IPS-18a (cell line): ENCODE data around the gene ERVK3-1.
"Not testable (repeated sequence)": the region's sequence is repeated elsewhere in the genome, so short reads cannot be mapped to it uniquely, and the experiment has no call there.

ENCODE experiments used
- H3K27ac ChIP-seq: one replicate; pipeline ENCODE4 v1.5.1; 2013; ENCODE audit warnings: low read length
- H3K27me3 ChIP-seq: one replicate; pipeline ENCODE4 v1.6.1; 2013; ENCODE audit warnings: mild to moderate bottlenecking, low read length; ENCODE audit not compliant: control insufficient read depth, insufficient read depth
- H3K36me3 ChIP-seq: one replicate; pipeline ENCODE4 v1.6.1; 2013; ENCODE audit warnings: low read depth, low read length; ENCODE audit not compliant: control insufficient read depth
- H3K4me1 ChIP-seq: one replicate; pipeline ENCODE4 v1.6.1; 2013; ENCODE audit warnings: low read depth, low read length; ENCODE audit not compliant: control insufficient read depth
- H3K4me3 ChIP-seq: one replicate; pipeline ENCODE4 v1.5.1; 2013; ENCODE audit warnings: low read length
- H3K9ac ChIP-seq: one replicate; pipeline ENCODE4 v1.6.1; 2013; ENCODE audit warnings: mild to moderate bottlenecking, low read length, moderate library complexity
- H3K9me3 ChIP-seq: one replicate; pipeline ENCODE4 v1.6.1; 2013; ENCODE audit warnings: low read depth, low read length; ENCODE audit not compliant: control insufficient read depth

Gene ERVK3-1

GRCh38 chr19:58330458-58330857, 25.3 kb downstream of the ERVK3-1 start:
- H3K36me3 ChIP-seq, result peaks cover 4% of the 10 kb centered on the region
- no peak overlapping the region for H3K9ac ChIP-seq
- no peaks in the 10 kb centered on the region for H3K27me3 ChIP-seq
- no peak overlapping the region for H3K27ac ChIP-seq
- H3K4me1 ChIP-seq, result no peaks in the 10 kb centered on the region
- H3K4me3 ChIP-seq, result no peak overlapping the region
- H3K9me3 ChIP-seq, result no peaks in the 10 kb centered on the region

DNA sequence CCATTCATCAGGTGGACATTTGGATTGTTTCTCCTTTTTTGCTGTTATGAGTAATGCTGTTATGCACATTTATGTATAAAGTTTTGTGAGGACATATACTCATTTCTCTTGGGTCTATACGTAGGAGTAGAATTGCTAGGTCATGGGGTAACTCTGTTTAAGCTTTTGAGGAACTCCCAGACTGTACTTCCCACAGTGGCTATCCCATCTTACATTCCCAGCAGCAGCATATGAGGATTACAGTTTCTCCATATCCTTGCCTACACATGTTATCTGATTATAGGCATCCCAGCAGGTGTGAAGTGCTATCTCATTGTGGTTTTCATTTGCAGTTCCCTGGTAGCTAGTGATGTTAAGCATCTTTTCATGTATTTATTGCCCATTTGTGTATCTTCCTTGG, 27.5 kb downstream of the ERVK3-1 start:
- no peak overlapping the region for H3K27ac ChIP-seq
- H3K4me3 ChIP-seq, result no peak overlapping the region
- no peaks in the 10 kb centered on the region for H3K9me3 ChIP-seq
- H3K36me3 ChIP-seq, result peaks cover 4% of the 10 kb centered on the region
- H3K27me3 ChIP-seq, result no peaks in the 10 kb centered on the region
- no peak overlapping the region for H3K9ac ChIP-seq
- no peaks in the 10 kb centered on the region for H3K4me1 ChIP-seq

DNA sequence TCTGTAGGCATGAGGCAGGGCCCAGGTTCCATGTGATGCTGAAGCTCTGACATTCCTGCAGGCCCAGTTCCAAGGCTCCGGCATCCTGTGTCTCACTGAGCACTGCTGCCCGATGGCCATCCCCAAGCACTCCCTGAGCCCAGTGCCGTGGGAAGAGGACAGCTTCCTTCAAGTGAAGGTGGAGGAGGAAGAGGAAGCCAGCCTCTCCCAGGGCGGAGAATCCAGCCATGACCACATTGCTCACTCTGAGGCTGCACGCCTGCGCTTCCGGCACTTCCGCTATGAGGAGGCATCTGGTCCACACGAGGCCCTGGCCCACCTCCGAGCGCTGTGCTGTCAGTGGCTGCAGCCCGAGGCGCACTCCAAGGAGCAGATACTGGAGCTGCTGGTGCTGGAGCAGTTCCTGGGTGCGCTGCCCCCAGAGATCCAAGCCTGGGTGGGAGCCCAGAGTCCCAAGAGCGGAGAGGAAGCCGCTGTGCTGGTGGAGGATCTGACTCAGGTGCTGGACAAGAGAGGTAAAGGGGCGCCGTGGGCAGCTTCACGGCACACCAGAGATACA, 29.6 kb downstream of the ERVK3-1 start:
- Histone ChIP-seq H3K9ac (no peak overlapping the region), H3K27me3 (no peaks in the 10 kb centered on the region), H3K4me1 (no peaks in the 10 kb centered on the region), H3K27ac (no peak overlapping the region), H3K36me3 (peaks cover 4% of the 10 kb centered on the region), H3K9me3 (no peaks in the 10 kb centered on the region), H3K4me3 (no peak overlapping the region)

DNA sequence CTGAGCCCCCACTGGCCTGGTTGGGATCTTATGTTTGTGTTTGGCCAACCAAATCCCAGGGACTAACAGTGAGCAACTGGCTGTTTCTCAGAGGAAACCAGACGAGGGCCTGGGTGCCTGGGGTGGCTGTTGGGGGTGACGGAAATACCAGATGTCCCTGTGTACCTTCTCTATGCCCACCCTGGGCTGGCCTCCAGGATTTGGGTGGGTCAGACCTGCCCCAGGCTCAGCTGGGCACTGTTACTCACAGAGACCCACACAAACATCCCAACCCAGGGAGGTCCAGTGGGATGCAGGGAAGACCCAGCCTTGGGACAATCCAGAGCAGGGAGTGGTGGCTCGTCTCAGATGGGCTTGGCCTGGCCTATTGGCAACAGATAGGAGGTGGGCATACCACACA, 30.5 kb downstream of the ERVK3-1 start:
- H3K36me3 ChIP-seq, result peaks cover 7% of the 10 kb centered on the region
- H3K9ac ChIP-seq, result no peak overlapping the region
- H3K27ac ChIP-seq, result no peak overlapping the region
- no peaks in the 10 kb centered on the region for H3K4me1 ChIP-seq
- no peak overlapping the region for H3K4me3 ChIP-seq
- no peaks in the 10 kb centered on the region for H3K27me3 ChIP-seq
- H3K9me3 ChIP-seq, result no peaks in the 10 kb centered on the region

DNA sequence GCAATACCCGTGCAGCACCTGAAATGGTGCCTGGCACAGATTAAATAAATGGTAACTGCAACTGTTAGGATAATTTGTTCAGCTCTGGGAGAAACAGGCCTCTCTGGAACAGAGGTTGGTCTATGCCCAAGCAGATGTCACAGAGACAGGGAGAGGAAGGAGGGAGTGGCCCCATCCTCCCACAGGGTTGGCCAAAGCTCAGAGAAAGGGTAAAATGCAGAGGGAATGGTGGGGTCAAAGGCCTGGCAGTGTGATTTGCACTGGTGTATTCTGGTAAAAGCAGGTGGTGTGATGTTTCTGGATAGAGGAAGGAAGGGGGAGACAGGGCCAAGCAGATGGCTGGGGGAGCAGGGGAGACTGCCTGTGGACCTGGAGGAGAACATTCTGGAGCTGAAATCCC, 31.0 kb downstream of the ERVK3-1 start:
- Histone ChIP-seq H3K36me3 (peaks cover 7% of the 10 kb centered on the region), H3K9me3 (no peaks in the 10 kb centered on the region), H3K9ac (no peak overlapping the region), H3K4me1 (no peaks in the 10 kb centered on the region), H3K27me3 (no peaks in the 10 kb centered on the region), H3K4me3 (no peak overlapping the region), H3K27ac (no peak overlapping the region)

DNA sequence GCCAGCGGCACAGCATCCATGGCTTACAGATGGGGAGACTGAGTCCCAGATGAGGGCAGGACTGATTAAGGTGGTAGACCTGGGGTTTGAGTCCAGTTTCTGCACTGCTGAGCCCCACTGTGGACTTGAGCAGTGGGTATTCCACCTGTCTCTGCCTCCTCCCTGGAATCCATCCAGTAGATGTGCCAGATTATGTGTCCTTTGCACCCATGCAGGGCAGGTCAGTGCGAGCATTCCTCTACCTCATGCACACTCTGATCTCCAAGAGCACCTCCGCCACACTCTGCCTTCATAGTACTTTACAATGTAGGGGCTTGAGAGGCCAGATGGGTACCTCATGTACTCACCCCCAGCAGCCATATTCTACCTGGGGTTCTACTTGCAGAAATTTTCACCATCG, 31.6 kb downstream of the ERVK3-1 start:
- Histone ChIP-seq H3K4me1 (no peaks in the 10 kb centered on the region), H3K36me3 (peaks cover 7% of the 10 kb centered on the region), H3K9ac (no peak overlapping the region), H3K4me3 (no peak overlapping the region), H3K27me3 (no peaks in the 10 kb centered on the region), H3K9me3 (no peaks in the 10 kb centered on the region), H3K27ac (no peak overlapping the region)

- H3K4me3 ChIP-seq, result no peak overlapping the region
- H3K36me3 ChIP-seq, result peaks cover 7% of the 10 kb centered on the region
- H3K9ac ChIP-seq, result no peak overlapping the region
- no peak overlapping the region for H3K27ac ChIP-seq
- H3K9me3 ChIP-seq, result no peaks in the 10 kb centered on the region
- H3K4me1 ChIP-seq, result no peaks in the 10 kb centered on the region
- H3K27me3 ChIP-seq, result no peaks in the 10 kb centered on the region
Measured at GRCh38 chr19:58338336-58338735, 33.2 kb downstream of the ERVK3-1 start.

DNA sequence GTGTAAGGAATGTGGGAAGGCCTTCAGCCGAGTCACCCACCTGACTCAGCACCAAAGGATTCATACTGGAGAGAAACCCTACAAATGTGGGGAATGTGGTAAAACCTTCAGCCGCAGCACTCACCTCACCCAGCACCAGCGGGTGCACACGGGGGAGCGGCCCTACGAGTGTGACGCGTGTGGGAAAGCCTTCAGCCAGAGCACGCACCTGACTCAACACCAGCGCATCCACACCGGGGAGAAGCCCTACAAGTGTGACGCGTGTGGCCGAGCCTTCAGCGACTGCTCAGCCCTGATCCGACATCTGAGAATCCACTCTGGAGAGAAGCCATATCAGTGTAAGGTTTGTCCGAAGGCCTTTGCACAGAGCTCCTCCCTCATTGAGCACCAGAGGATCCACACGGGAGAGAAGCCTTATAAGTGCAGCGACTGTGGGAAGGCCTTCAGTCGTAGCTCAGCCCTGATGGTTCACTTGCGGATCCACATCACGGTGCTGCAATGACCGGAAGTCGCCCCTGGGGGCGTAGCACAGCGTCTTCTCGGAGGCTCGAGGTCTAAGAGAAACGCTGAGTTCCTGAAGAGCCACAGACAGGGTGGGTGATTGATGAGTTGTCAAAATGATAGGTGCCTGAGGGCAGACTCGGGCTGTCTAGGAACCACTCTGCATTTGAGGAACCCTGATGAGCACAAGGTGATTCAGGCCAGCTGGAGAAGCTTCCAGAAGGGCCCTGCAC, 33.8 kb downstream of the ERVK3-1 start:
- Histone ChIP-seq H3K27me3 (no peaks in the 10 kb centered on the region), H3K4me1 (no peaks in the 10 kb centered on the region), H3K9me3 (no peaks in the 10 kb centered on the region), H3K27ac (no peak overlapping the region), H3K9ac (no peak overlapping the region), H3K4me3 (no peak overlapping the region), H3K36me3 (peaks cover 7% of the 10 kb centered on the region)

DNA sequence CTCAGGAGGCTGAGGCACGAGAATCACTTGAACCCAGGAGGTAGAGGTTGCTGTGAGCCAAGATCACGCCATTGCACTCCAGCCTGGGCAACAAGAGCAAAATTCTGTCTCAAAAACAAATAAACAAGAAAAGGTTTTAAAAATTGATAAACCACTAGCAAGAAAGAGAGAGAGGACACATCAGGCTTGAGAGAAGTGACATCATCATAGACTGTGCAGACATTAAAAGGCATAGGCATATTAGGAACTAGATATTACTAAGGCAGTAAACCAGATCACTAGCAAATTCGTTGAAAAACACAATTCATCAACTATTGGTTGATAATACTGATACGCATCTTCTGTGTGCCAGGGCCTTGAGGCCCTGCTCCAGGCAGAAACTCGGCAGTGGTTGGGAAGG, 40.4 kb downstream of the ERVK3-1 start:
- no peaks in the 10 kb centered on the region for H3K36me3 ChIP-seq
- peaks cover 20% of the 10 kb centered on the region for H3K27me3 ChIP-seq
- H3K9ac ChIP-seq, result no peak overlapping the region
- H3K4me3 ChIP-seq, result no peak overlapping the region
- H3K4me1 ChIP-seq, result peaks cover 4% of the 10 kb centered on the region
- H3K9me3 ChIP-seq, result no peaks in the 10 kb centered on the region
- H3K27ac ChIP-seq, result no peak overlapping the region

GRCh38 chr19:58346961-58347929, 42.1 kb downstream of the ERVK3-1 start:
- Histone ChIP-seq H3K27ac (no peak overlapping the region), H3K36me3 (no peaks in the 10 kb centered on the region), H3K4me1 (peaks cover 4% of the 10 kb centered on the region), H3K9ac (peak overlapping the region; percentile 48), H3K9me3 (no peaks in the 10 kb centered on the region), H3K27me3 (peaks cover 20% of the 10 kb centered on the region), H3K4me3 (peak overlapping the region; percentile 85)

GRCh38 chr19:58348080-58348479, 42.9 kb downstream of the ERVK3-1 start:
- H3K27me3 ChIP-seq, result peaks cover 20% of the 10 kb centered on the region
- peak overlapping the region; percentile 85 for H3K4me3 ChIP-seq
- peak overlapping the region; percentile 48 for H3K9ac ChIP-seq
- not testable (repeated sequence) for H3K9me3 ChIP-seq, H3K4me1 ChIP-seq, H3K36me3 ChIP-seq, H3K27ac ChIP-seq
